ENCODE results near the gene CAMK1D. TPM values are rescaled to one million over a fixed set of nuclear protein-coding genes. Genes with fewer than 3 reads are reported as not detected.

Gene CAMK1D
- total RNA-seq, 2 donors from 2014 or later: 4.5 to 7.8 TPM

DNA sequence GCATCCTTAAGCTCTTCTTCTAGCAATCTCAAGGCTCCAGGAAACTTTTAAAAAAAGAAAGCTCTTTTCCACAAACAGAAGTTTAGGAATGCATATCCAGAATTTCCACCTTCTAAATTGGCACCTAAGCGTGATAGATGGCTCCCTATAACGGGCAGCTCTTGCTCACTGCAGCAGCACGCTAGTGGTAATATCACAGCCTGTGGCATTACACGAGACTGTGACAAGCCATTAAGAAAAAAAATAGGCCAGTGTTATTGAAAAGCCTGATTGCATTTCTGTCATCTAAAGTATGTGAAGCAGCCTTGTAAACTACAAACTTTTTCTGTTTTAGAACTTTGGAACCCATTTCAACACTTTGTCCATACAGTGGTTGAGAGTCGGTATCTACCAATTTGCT is 263.8 kb downstream of the CAMK1D start:
- Mint-ChIP-seq H3K36me3 (ENCODE audit: low read depth) (no peaks in the 10 kb centered on the region), H3K27me3 (ENCODE audit: insufficient read depth) (no peaks in the 10 kb centered on the region), H3K4me1 (peaks cover 5% of the 10 kb centered on the region), H3K4me3 (no peak overlapping the region), H3K27ac (no peak overlapping the region), H3K9me3 (no peaks in the 10 kb centered on the region)
- no peak for DNase-seq
- Histone ChIP-seq H3K36me3 (ENCODE audit: control insufficient read depth, insufficient read depth, low read length) (no peaks in the 10 kb centered on the region), H3K9ac (ENCODE audit: extremely low read depth, low read length, poor library complexity, severe bottlenecking) (no peak overlapping the region), H3K27me3 (ENCODE audit: control insufficient read depth, insufficient read depth, low read length, poor library complexity, severe bottlenecking) (no peaks in the 10 kb centered on the region), H3K27ac (ENCODE audit: low read depth, low read length) (no peak overlapping the region), H3K9me3 (ENCODE audit: control insufficient read depth, low read length) (no peaks in the 10 kb centered on the region), H3K4me1 (ENCODE audit: control insufficient read depth, insufficient read depth, low read length) (peaks cover 4% of the 10 kb centered on the region), H3K4me3 (ENCODE audit: low read length) (no peak overlapping the region)
- TF ChIP-seq, protein P1, sequence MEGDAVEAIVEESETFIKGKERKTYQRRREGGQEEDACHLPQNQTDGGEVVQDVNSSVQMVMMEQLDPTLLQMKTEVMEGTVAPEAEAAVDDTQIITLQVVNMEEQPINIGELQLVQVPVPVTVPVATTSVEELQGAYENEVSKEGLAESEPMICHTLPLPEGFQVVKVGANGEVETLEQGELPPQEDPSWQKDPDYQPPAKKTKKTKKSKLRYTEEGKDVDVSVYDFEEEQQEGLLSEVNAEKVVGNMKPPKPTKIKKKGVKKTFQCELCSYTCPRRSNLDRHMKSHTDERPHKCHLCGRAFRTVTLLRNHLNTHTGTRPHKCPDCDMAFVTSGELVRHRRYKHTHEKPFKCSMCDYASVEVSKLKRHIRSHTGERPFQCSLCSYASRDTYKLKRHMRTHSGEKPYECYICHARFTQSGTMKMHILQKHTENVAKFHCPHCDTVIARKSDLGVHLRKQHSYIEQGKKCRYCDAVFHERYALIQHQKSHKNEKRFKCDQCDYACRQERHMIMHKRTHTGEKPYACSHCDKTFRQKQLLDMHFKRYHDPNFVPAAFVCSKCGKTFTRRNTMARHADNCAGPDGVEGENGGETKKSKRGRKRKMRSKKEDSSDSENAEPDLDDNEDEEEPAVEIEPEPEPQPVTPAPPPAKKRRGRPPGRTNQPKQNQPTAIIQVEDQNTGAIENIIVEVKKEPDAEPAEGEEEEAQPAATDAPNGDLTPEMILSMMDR (conservative IDR thresholded peaks at IDR 0.05): no peak
- 94 to 96% methylated on average over 5 of the region's 5 CpGs for WGBS, 2 experiments (ENCODE audit: insufficient coverage in 1 of 2, insufficient read length in 1 of 2)

DNA sequence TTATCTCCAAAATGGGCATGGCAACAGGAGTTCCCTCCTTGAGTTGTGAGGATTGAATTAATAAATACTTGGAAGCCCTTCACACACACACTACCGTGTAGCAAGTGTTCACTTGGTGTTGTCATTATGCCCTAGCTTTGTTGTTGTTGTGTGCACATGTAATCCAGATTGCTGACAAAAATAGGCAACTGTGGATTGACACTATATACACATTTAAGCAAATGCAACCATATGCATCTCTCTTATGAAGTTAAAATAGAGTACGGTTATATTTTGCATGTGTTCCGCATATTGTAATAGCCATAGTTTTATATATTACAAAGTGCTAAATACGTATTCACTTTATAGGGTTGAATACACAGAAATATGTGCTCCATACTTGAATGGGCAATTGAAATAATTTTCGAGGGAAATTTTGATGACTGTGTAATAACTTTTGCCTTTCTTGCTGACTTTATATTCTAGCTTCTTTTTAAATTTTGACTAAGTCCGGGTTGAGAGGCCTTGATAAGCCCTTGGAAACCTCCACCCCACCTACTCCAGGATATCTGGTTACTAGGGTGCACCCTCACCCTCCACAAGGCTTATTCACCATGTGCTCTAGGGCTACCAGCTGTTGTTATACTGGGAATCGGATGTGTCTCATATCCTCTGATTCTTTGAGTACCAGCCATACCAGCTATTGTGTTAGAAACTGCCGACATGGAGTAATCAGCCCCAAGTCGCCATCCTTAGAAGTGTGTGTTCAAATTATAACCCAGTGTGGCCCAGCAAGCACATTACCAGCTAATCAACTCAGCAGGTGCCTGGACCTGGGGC is 265.0 kb downstream of the CAMK1D start:
- H3K4me1 ChIP-seq (ENCODE audit: control insufficient read depth, insufficient read depth, low read length): peaks cover 4% of the 10 kb centered on the region
- no peaks in the 10 kb centered on the region for H3K27me3 ChIP-seq (ENCODE audit: control insufficient read depth, insufficient read depth, low read length, poor library complexity, severe bottlenecking)
- no peak overlapping the region for H3K9ac ChIP-seq (ENCODE audit: extremely low read depth, low read length, poor library complexity, severe bottlenecking)
- no peak overlapping the region for H3K4me3 Mint-ChIP-seq
- H3K36me3 ChIP-seq (ENCODE audit: control insufficient read depth, insufficient read depth, low read length): no peaks in the 10 kb centered on the region
- no peak overlapping the region for H3K27ac Mint-ChIP-seq
- TF ChIP-seq, protein P1 (conservative IDR thresholded peaks at IDR 0.05): no peak
- H3K4me1 Mint-ChIP-seq: peaks cover 5% of the 10 kb centered on the region
- no peaks in the 10 kb centered on the region for H3K9me3 Mint-ChIP-seq
- no peak overlapping the region for H3K4me3 ChIP-seq (ENCODE audit: low read length)
- no peaks in the 10 kb centered on the region for H3K9me3 ChIP-seq (ENCODE audit: control insufficient read depth, low read length)
- H3K36me3 Mint-ChIP-seq (ENCODE audit: low read depth): no peaks in the 10 kb centered on the region
- H3K27ac ChIP-seq (ENCODE audit: low read depth, low read length): no peak overlapping the region
- DNase-seq: no peak
- no peaks in the 10 kb centered on the region for H3K27me3 Mint-ChIP-seq (ENCODE audit: insufficient read depth)
- 95 to 100% methylated on average over 4 to 9 of the region's 9 CpGs for WGBS, 2 experiments (ENCODE audit: insufficient coverage in 1 of 2, insufficient read length in 1 of 2)

DNA sequence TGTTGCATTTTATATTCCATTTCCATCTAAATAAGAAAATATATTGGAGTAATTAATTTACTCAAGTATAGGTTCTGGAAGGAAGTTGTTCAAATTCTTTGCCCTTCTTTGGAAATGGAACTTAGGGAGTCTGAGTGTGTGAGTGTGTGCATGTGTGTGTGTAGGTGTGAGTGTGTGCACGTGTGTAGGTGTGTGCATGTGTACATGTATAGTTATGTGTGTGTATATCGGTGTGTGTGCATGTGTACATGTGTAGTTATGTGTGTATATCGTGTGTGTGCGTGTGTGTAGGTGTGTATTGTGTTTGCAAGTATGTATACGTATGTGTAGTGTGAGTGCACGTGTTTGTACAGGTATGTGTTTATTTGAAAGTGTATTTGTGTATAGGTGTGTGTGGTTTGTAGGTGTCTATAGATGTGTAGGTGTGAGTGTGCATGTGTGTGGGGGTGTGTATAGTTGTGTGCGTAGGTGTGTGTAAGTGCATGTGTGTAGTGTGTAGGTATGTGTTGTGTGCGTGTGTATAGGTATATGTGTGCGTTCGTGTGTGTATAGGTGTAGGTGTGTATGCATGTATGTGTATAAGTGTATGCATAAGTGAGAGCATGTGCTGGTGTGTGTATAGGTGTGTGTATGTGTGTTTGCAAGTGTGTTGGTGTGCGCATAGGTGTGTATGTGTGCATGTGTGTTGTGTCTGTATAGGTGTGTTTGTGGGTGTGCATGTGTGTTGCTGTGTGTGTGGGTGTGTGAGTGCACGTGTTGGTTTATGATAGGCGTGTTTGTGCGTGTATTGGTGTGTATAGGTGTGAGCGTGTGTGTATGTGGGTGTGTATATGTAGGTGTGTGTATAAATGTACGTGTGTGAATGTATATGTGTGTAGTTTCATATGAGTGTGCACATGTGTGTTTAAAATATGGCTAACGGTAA is 266.2 kb downstream of the CAMK1D start:
- Histone ChIP-seq H3K27ac (ENCODE audit: low read depth, low read length) (no peak overlapping the region), H3K4me3 (ENCODE audit: low read length) (no peak overlapping the region), H3K36me3 (ENCODE audit: control insufficient read depth, insufficient read depth, low read length) (no peaks in the 10 kb centered on the region), H3K9me3 (ENCODE audit: control insufficient read depth, low read length) (no peaks in the 10 kb centered on the region), H3K27me3 (ENCODE audit: control insufficient read depth, insufficient read depth, low read length, poor library complexity, severe bottlenecking) (no peaks in the 10 kb centered on the region), H3K4me1 (ENCODE audit: control insufficient read depth, insufficient read depth, low read length) (peaks cover 4% of the 10 kb centered on the region), H3K9ac (ENCODE audit: extremely low read depth, low read length, poor library complexity, severe bottlenecking) (no peak overlapping the region)
- no peak overlapping the region for H3K4me3 Mint-ChIP-seq
- TF ChIP-seq, protein P1 (conservative IDR thresholded peaks at IDR 0.05): no peak
- 93 to 96% methylated on average over 15 to 17 of the region's 17 CpGs for WGBS, 2 experiments (ENCODE audit: insufficient coverage in 1 of 2, insufficient read length in 1 of 2)
- H3K27ac Mint-ChIP-seq: no peak overlapping the region
- H3K9me3 Mint-ChIP-seq: no peaks in the 10 kb centered on the region
- H3K36me3 Mint-ChIP-seq (ENCODE audit: low read depth): no peaks in the 10 kb centered on the region
- H3K27me3 Mint-ChIP-seq (ENCODE audit: insufficient read depth): no peaks in the 10 kb centered on the region
- H3K4me1 Mint-ChIP-seq: peaks cover 5% of the 10 kb centered on the region
- DNase-seq: no peak

Measured in endodermal cell (in vitro differentiated cells).